Hematopoietic multipotent progenitor cell treated with erythropoietin and hydrocortisone succinate and interleukin-3 and kit ligand, for 15 days (in vitro differentiated cells): ENCODE results near the gene ZFPM1.

Experiments
- DNase-seq: peaks from one replicate; pipeline ENCODE4 v3.0.0-alpha.2; 2015; ENCODE audit warnings: low spot score

ZFPM1 gene

DNA sequence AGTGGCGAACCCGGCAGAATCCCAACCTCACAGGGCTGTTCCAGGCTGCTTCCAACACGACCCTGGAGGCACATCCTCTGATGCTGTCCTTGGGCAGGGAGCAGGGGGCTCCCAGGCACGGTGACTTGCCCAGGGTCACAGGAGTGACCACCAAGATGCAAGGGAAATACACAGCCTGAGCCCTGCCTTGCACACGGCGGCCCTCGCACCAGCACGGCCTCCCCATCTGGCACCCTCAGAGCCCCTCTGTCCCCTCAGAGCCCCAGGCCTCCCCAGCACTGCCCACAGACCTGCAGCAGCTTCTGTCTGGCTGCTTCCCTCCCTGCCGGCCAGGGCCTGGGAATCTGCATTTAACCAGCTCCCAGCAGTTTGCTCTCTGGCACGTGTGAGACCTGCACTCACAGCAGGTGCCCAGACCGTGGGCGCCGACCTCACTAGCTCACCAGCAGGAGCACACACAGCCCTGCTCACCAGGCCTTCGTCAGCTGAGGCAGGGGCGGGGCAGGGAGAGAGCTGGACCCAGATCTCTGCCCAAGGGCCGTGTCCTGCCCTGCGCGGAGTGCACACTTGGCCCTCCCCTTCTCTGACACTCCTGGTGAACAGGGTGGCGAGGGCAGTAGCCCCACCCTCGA, 87.4 kb downstream of the ZFPM1 start:
- DNase-seq, result no peak

- no peak for DNase-seq
These were observed 88.9 kb downstream of the ZFPM1 start for GRCh38 chr16:88541831-88542616.

GRCh38 chr16:88543230-88543813, 90.2 kb downstream of the ZFPM1 start:
- DNase-seq, result no peak

DNA sequence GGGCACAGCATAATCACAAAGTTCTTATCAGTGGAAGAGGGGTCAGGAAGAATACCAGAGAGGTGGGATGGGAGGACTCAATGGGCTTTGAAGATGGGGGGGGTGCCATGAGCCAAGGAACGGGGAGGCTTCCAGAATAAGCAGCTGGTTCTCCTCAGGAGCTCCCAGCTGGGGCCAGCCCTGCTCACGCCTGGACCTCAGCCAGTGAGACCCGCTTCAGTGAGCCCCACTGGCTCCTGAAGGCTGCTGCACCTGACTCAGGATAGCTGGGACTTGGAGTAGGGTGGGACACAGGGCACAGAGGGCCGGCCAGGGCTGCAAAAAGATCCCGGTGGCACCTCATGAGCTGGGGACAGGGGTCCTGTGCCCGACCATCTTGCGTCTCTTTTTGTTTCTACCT, 92.7 kb downstream of the ZFPM1 start:
- no peak for DNase-seq

- DNase-seq, result no peak
These were observed 95.2 kb downstream of the ZFPM1 start for GRCh38 chr16:88548131-88548874.

GRCh38 chr16:88548985-88549384, 95.9 kb downstream of the ZFPM1 start:
- no peak for DNase-seq

GRCh38 chr16:88549671-88550245, 96.7 kb downstream of the ZFPM1 start:
- DNase-seq, result no peak

DNA sequence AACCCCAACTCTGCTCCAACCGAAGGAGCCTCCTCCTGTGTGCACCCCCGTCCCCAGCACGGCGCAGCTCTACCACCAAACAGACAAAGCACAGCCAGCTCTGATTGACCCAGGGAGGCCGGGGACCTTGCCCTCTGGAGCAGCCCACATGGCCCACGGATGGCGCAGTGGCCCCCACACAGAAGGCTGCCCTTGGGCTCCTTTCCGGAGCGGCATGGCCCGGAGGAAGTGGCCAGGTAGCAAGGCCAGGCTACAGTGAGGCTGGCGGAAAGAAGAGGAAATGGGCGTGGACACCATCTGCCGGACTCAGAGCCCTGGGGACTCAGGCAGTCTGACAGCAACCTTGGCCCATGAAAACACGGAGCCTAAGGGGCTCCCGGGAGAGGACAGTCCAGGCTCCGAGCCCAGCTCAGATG, 97.2 kb downstream of the ZFPM1 start:
- DNase-seq, result no peak

DNA sequence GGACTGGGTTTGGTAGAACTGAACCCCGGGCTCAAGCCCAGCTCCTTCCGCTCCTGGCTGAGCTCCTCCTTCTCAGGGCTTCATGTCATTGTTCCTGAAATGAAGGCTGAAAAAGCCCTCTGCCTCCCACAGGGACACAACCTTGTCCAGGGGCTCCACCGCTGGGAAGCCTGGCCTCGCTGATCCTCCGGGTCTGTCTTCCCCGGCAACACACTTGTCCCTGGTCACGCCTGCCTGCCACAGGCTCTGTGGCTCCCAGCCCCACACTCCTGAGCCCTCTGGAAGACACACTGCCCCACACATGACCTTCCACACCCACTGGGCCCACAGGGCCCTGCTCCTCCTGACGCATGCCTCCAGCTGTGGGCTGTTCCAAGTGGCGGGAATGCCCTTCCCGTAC, 99.1 kb downstream of the ZFPM1 start:
- DNase-seq, result no peak

DNA sequence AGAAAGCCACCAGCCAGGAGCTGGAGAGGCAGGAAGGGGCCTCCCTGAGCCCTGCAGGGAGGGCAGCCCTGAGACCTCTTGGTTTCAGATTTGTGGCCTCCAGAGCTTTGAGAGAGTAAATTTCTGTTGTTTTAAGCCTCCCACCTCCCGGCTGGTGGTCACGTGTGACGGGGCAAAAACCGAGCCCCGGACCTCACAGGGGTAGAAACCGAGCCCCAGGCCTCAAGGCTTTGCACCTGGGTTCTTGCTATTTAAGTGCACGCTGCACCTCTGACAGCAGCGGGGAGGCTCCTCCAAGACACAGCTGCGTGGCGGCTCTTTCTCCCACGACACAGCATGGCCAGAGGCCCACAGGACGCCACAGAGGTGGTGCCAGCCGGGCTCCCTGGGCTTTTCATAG, 99.7 kb downstream of the ZFPM1 start:
- no peak for DNase-seq

DNA sequence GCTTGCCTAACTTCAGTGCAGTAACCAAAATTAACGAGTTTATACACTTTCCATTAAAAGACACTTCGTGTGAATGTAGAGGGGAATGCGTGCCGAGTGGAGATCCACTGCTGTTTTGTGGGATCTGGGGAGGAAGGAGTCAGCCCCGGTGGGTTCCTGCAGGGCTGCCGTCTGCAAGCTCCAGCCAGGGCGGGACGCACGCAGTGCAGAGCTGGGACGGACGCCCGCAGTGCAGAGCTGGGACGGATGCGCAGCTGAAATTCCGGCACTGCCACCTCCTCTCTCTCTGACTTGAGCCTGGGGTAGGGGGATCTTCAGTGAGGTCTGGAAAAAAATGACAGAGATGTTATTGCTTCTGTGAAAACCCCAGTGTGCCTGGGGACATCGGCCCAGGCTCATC, 100.7 kb downstream of the ZFPM1 start:
- no peak for DNase-seq

DNA sequence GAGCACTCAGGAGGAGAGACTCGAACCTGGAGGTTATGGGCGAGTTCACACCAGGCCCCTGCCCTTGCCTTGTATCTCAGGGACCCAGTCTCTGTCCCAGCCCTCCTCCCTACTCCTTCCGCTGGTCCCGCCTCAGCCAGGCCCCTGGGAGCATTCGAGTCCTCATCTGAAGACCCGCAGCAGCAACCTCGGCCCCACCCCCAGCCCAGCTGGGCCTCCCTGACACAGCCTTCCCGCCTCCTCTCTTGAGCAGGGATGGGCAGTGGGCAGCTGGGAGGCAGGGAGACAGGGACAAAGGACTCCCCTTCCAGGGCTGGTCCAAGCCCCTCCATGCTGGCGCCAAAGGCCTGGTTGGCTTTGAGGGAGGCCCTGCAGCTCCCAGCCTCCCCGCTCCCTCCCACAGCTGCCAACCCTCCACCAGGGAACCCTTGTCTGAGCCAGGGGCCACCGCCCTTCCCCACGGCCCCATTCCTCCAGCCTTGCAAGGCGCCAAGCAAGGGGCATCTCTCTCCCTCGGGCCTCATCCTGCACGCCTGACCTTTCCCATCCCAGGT, 101.7 kb downstream of the ZFPM1 start:
- no peak for DNase-seq

- no peak for DNase-seq
These were observed 103.4 kb downstream of the ZFPM1 start for GRCh38 chr16:88556294-88556988.

- DNase-seq, result peak; percentile 20
These were observed 105.7 kb downstream of the ZFPM1 start for GRCh38 chr16:88558457-88559442.

DNA sequence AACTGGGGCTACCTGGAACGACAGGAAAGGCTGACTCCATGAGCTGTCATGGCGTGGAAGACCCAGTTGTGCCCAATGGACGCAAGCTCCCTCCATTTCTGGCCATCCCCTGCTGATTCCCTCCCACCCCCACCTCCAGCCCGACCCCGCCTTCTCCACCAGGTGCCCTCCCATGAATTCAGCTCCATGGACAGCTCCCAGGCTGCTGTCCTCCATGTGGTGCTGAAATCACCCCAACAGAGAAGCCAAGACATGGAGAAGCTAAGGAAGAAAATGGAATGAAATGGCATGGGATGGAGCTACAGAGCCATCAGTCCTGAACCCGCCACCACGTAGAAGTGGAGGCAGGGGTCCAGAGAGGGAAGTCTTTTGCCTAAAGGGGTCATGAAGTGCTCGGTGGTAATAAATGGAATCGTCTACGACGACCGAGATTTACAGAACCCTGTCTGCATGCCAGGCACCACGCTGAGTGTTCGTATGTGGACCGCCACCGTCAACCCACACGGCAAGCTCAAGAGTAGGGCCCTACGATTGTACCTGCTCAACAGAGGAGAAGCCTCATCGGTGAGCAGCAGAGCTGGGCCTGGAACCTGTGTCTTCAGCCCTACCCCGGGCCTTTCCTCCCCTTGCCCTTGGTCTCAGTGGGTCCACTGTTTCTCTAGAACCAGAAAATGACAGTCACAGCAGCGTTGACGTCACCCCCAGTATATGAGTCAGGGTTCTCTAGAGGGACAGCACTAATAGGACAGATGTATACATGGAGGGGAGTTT, 107.8 kb downstream of the ZFPM1 start:
- DNase-seq, result no peak

DNA sequence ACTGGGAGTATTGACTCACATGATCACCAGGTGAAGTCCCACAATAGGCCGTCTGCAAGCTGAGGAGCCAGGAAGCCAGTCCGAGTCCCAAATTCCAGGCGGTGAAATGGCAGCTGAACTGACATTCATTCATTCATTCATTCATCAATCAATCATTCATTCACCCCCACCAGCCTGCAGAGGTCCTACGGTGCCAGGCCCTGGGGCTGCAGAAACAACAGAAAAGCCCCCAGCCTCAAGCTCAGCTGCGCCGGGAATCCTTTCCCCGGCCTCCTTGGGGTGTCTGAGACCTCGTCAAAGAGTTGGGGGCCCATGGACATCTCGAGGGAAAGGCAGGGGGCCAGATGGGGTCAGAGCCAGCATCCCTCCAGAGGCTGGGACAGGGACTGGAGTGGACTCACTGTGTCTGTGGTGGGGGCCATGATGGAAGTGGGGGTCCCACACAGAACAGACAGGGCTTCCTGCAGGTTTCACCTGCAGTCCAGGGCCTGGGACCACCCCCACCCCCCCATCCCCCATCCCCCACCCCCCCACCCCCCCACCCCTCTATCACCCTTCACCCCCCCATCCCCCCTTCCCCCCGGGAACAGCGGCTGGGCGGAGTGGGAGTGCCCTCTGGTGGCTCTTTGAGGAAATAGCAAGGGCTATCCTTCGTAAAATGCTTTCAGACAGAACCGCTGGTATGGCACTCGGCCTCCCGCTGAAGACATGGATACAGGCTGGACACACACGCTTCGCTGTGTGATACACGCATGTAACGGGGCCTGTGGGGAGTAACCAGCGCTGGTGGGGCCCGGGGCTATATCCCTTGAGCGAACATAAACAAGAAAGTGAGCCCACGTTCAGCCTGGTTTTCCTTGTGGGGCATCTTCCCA, 108.6 kb downstream of the ZFPM1 start:
- DNase-seq, result peak; percentile 66

DNA sequence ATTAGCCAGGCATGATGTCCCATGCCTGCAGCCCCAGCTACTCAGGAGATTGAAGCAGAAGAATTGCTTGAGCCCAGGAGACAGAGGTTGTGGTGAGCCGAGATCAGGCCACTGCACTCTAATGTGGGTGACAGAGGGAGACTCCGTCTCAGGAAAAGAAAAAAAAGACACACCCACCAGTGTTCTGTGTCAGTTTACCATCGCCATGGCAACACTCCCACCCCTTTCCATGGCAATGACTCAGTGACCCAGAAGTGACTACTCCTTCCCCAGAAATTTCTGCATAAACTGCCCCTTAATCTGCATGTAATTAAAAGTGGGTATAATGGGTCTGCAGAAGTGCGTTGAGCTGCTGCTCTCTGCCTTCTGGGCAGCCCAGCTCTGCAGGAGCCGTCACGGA, 113.1 kb downstream of the ZFPM1 start:
- DNase-seq, result peak; percentile 15
